ENCODE data around the gene PEX14. TPM values are rescaled to one million over a fixed set of nuclear protein-coding genes. Genes with fewer than 3 reads are reported as not detected.

Gene PEX14
- total and polyA plus RNA-seq, 9 of the 15 experiments (the other 6 are each of a cell fraction or from before 2014, with no cell fraction given), result 2.6 to 45.7 (median 22.7) TPM

GRCh38 chr1:10495952-10496351 lies 21.2 kb downstream of the PEX14 start:
- WGBS (ENCODE audit: insufficient coverage, low coverage, missing lambda C conversion rate), result 86% methylated on average over 14 of the region's 14 CpGs
- Histone ChIP-seq H3K9me3 (replicated peaks; ENCODE audit: control insufficient read depth, insufficient read depth, low read depth, low read length) (no peaks in the 10 kb centered on the region), H3K9me1 (ENCODE audit: control insufficient read depth, insufficient read depth, low read length) (no peaks in the 10 kb centered on the region), H3K4me2 (ENCODE audit: insufficient read depth, low read length) (no peak overlapping the region), H3K27me3 (ENCODE audit: control insufficient read depth in 2 of 2, insufficient read depth in 2 of 2, low read length in 2 of 2) (no peaks in the 10 kb centered on the region), H4K20me1 (replicated peaks; ENCODE audit: control insufficient read depth, insufficient read depth, low read length) (peaks cover 48% of the 10 kb centered on the region), H3K27ac (ENCODE audit: extremely low read depth, low read depth, low read length) (no peak overlapping the region), H3K4me3 (no peak overlapping the region), H3K9ac (ENCODE audit: insufficient read depth in 1 of 2, low read depth in 2 of 2, low read length in 2 of 2) (peak overlapping the region in 1 of 2 experiments; percentile 21; a peak in 1 of 4 replicates), H3K4me1 (replicated peaks in 1 of 2; ENCODE audit: control insufficient read depth in 2 of 2, insufficient read depth in 2 of 2, low read length in 2 of 2) (peaks cover 0 to 3% of the 10 kb centered on the region in 2 experiments; a peak in 2 of 5 replicates), H3K36me3 (ENCODE audit: control insufficient read depth, insufficient read depth, low read length) (peaks cover 32% of the 10 kb centered on the region), H2AFZ (ENCODE audit: low read depth, low read length) (no peak overlapping the region), H3K79me2 (ENCODE audit: control insufficient read depth, insufficient read depth, low read length) (peaks cover 89% of the 10 kb centered on the region)
- ChIA-PET CTCF (ENCODE audit: low intra/inter-chr PET ratio) (interaction anchor here (0.6 to 7.1 kb wide), 4 partner anchors 9 to 1149 kb away, joined by 3 to 95 read pairs (median 18); partner anchors contain the start of gene CENPS), POLR2A (interaction anchor here (0.6 to 1.4 kb wide), 5 partner anchors 66 to 596 kb away, joined by 3 to 5 read pairs (median 3); partner anchors contain the start of gene CENPS)
- in situ Hi-C loops (cut with MboI), result loop anchor here (5.0 kb wide), 1 partner anchor 119 kb away; no protein-coding TSS in a partner anchor
- FAIRE-seq (no peak), DNase-seq (ENCODE audit: extremely low read depth in 1 of 4, low spot score in 3 of 4) (no peak), ATAC-seq (no peak)
- BruUV-seq (replicated peaks), result no TSS peak
- no peak for TF ChIP-seq PYGO2 (tag; IDR thresholded peaks at IDR 0.05)
- intact Hi-C loops (cut with micrococcal nuclease), result loop anchor here (2.0 kb wide), 1 partner anchor 21 kb away; the partner anchor contains the start of gene PEX14

GRCh38 chr1:10497109-10497508 lies 22.4 kb downstream of the PEX14 start:
- Histone ChIP-seq H2AFZ (ENCODE audit: low read depth, low read length) (no peak overlapping the region), H3K27me3 (ENCODE audit: control insufficient read depth in 2 of 2, insufficient read depth in 2 of 2, low read length in 2 of 2) (no peaks in the 10 kb centered on the region), H4K20me1 (replicated peaks; ENCODE audit: control insufficient read depth, insufficient read depth, low read length) (peaks cover 48% of the 10 kb centered on the region), H3K4me3 (no peak overlapping the region), H3K36me3 (ENCODE audit: control insufficient read depth, insufficient read depth, low read length) (peaks cover 32% of the 10 kb centered on the region), H3K4me1 (replicated peaks in 1 of 2; ENCODE audit: control insufficient read depth in 2 of 2, insufficient read depth in 2 of 2, low read length in 2 of 2) (peaks cover 0 to 3% of the 10 kb centered on the region in 2 experiments; a peak in 2 of 5 replicates), H3K9me1 (ENCODE audit: control insufficient read depth, insufficient read depth, low read length) (no peaks in the 10 kb centered on the region), H3K27ac (ENCODE audit: extremely low read depth, low read depth, low read length) (no peak overlapping the region), H3K9ac (ENCODE audit: insufficient read depth in 1 of 2, low read depth in 2 of 2, low read length in 2 of 2) (no peak overlapping the region; a peak in 1 of 4 replicates), H3K9me3 (replicated peaks; ENCODE audit: control insufficient read depth, insufficient read depth, low read depth, low read length) (no peaks in the 10 kb centered on the region), H3K4me2 (ENCODE audit: insufficient read depth, low read length) (no peak overlapping the region), H3K79me2 (ENCODE audit: control insufficient read depth, insufficient read depth, low read length) (peaks cover 88% of the 10 kb centered on the region)
- POLR2A ChIA-PET, result interaction anchor here (0.5 kb wide), 1 partner anchor 446 kb away, joined by 3 read pairs; no protein-coding TSS in a partner anchor
- FAIRE-seq (no peak), DNase-seq (ENCODE audit: extremely low read depth in 1 of 4, low spot score in 3 of 4) (no peak), ATAC-seq (no peak)
- no TSS peak for BruUV-seq (replicated peaks)
- in situ Hi-C loops (cut with MboI), result loop anchor here (5.0 kb wide), 1 partner anchor 120 kb away; no protein-coding TSS in a partner anchor
- 94% methylated on average over 7 of the region's 7 CpGs for WGBS (ENCODE audit: insufficient coverage, low coverage, missing lambda C conversion rate)
- intact Hi-C loops (cut with micrococcal nuclease), result no loop called here
- CTCF ChIA-PET (ENCODE audit: low intra/inter-chr PET ratio), result interaction anchor here (7.1 kb wide), 1 partner anchor 67 kb away, joined by 95 read pairs; the partner anchor contains the start of gene CENPS
- TF ChIP-seq TARDBP (IDR thresholded peaks at IDR 0.05) (no peak), KLF10 (CRISPR knock-in tag; IDR thresholded peaks at IDR 0.05) (no peak), NFIC (IDR thresholded peaks at IDR 0.05) (no peak), ZNF395 (CRISPR knock-in tag; IDR thresholded peaks at IDR 0.05) (no peak), ZNF518B (CRISPR knock-in tag; IDR thresholded peaks at IDR 0.05) (no peak), MAFG (tag; conservative IDR thresholded peaks at IDR 0.05) (no peak)
